ENCODE data around the gene TMEM54.

TMEM54 gene

GRCh38 chr1:32900956-32901822, at the start of gene TMEM54:
Gene TMEM54 (minus strand): TSS chr1:32901389. CDS start chr1:32901238, 151 bp downstream.
- H3K4me3 ChIP-seq (ENCODE audit: low read depth, low read length) = peak within 1 kb of the TSS; percentile 27
- no peak for TF ChIP-seq CTCF (IDR thresholded peaks at IDR 0.05; ENCODE audit: borderline replicate concordance, insufficient read depth, low read depth, low read length)

- H3K4me3 ChIP-seq (ENCODE audit: low read depth, low read length) = no peak overlapping the region
- TF ChIP-seq CTCF (IDR thresholded peaks at IDR 0.05; ENCODE audit: borderline replicate concordance, insufficient read depth, low read depth, low read length) = no peak
Observed at GRCh38 chr1:32949519-32949918, 48.3 kb upstream of the TMEM54 start.

GRCh38 chr1:32948905-32949304, 47.7 kb upstream of the TMEM54 start:
- H3K4me3 ChIP-seq (ENCODE audit: low read depth, low read length) = no peak overlapping the region
- no peak for TF ChIP-seq CTCF (IDR thresholded peaks at IDR 0.05; ENCODE audit: borderline replicate concordance, insufficient read depth, low read depth, low read length)

GRCh38 chr1:32948390-32948722, 47.2 kb upstream of the TMEM54 start:
- no peak for TF ChIP-seq CTCF (IDR thresholded peaks at IDR 0.05; ENCODE audit: borderline replicate concordance, insufficient read depth, low read depth, low read length)
- H3K4me3 ChIP-seq (ENCODE audit: low read depth, low read length) = no peak overlapping the region

GRCh38 chr1:32947669-32948389, 46.6 kb upstream of the TMEM54 start:
- no peak overlapping the region for H3K4me3 ChIP-seq (ENCODE audit: low read depth, low read length)
- no peak for TF ChIP-seq CTCF (IDR thresholded peaks at IDR 0.05; ENCODE audit: borderline replicate concordance, insufficient read depth, low read depth, low read length)

GRCh38 chr1:32946413-32946812, 45.2 kb upstream of the TMEM54 start:
- no peak for TF ChIP-seq CTCF (IDR thresholded peaks at IDR 0.05; ENCODE audit: borderline replicate concordance, insufficient read depth, low read depth, low read length)
- H3K4me3 ChIP-seq (ENCODE audit: low read depth, low read length) = no peak overlapping the region
